Muscle of leg (tissue), 9 donors: Measurements from ENCODE around the gene CNTNAP1. TPM values are rescaled to one million over a fixed set of nuclear protein-coding genes. Genes with fewer than 3 reads are reported as not detected.

Source experiments
- polyA plus RNA-seq, 8 donors: library from polyadenylated mRNA; unstranded; fragments of 120-200 nt; gene quantifications; one replicate each; pipeline versions ENCODE4 v1.2.1 to v1.2.3, GENCODE V29; 2013; ENCODE audit warnings: inconsistent platforms in 1 of 8, low replicate concordance in 1 of 8; ENCODE audit not compliant: insufficient read length in 8 of 8, insufficient read depth in 1 of 8
- total RNA-seq: library from RNA; stranded (reverse); fragments of 120-200 nt; gene quantifications from one replicate; pipeline ENCODE4 v1.2.4, GENCODE V29; 2013

CNTNAP1 gene
- total and polyA plus RNA-seq, 9 donors: 8.1 to 15.7 (median 13.0) TPM

Other genes starting within 250 kb of the CNTNAP1 start
- 18.5 TPM for gene ATP6V0A1, start 223.7 kb upstream of the CNTNAP1 start, total RNA-seq
- 10 to 100 TPM; 16.7 to 36.4 (median 23.8) TPM for gene ATP6V0A1, start 223.7 kb upstream of the CNTNAP1 start, polyA plus RNA-seq
- 17.1 TPM for gene NAGLU, start 146.3 kb upstream of the CNTNAP1 start, total RNA-seq
- 10 to 100 TPM; 15.4 to 24.1 (median 20.8) TPM for gene NAGLU, start 146.3 kb upstream of the CNTNAP1 start, polyA plus RNA-seq
- 1.9 TPM for gene HSD17B1, start 129.6 kb upstream of the CNTNAP1 start, total RNA-seq
- gene HSD17B1, start 129.6 kb upstream of the CNTNAP1 start, polyA plus RNA-seq: 1 to 10 TPM; 2.2 to 3.2 (median 2.6) TPM
- gene COASY, start 120.4 kb upstream of the CNTNAP1 start, total RNA-seq: 13.0 TPM
- gene COASY, start 120.4 kb upstream of the CNTNAP1 start, polyA plus RNA-seq: 10 to 100 TPM; 25.5 to 33.5 (median 28.7) TPM
- 16.6 TPM for gene MLX, start 115.4 kb upstream of the CNTNAP1 start, total RNA-seq
- 10 to 100 TPM; 31.5 to 39.6 (median 35.5) TPM for gene MLX, start 115.4 kb upstream of the CNTNAP1 start, polyA plus RNA-seq
- 5.4 TPM for gene PSMC3IP, start 104.8 kb upstream of the CNTNAP1 start, total RNA-seq
- gene PSMC3IP, start 104.8 kb upstream of the CNTNAP1 start, polyA plus RNA-seq: 10 to 100 TPM; 10.5 to 13.5 (median 11.9) TPM
- gene RETREG3, start 73.2 kb upstream of the CNTNAP1 start, total RNA-seq: 39.1 TPM
- gene RETREG3, start 73.2 kb upstream of the CNTNAP1 start, polyA plus RNA-seq: 10 to 100 TPM; 27.6 to 36.1 (median 30.7) TPM
- gene TUBG1, start 72.8 kb upstream of the CNTNAP1 start, total RNA-seq: 22.2 TPM
- 10 to 100 TPM; 30.7 to 43.5 (median 38.2) TPM for gene TUBG1, start 72.8 kb upstream of the CNTNAP1 start, polyA plus RNA-seq
- 8.7 TPM for gene TUBG2, start 23.2 kb upstream of the CNTNAP1 start, total RNA-seq
- 10 to 100 TPM in 7 of 8 donors, 1 to 10 TPM in 1; 10.0 to 19.2 (median 14.1) TPM for gene TUBG2, start 23.2 kb upstream of the CNTNAP1 start, polyA plus RNA-seq
- gene PLEKHH3, start 5.5 kb upstream of the CNTNAP1 start, total RNA-seq: 44.1 TPM
- 10 to 100 TPM; 27.2 to 57.5 (median 40.6) TPM for gene PLEKHH3, start 5.5 kb upstream of the CNTNAP1 start, polyA plus RNA-seq
- gene CCR10, start 688 bp upstream of the CNTNAP1 start, total RNA-seq: 1.0 TPM
- 1 to 10 TPM; 1.2 to 2.9 (median 1.5) TPM for gene CCR10, start 688 bp upstream of the CNTNAP1 start, polyA plus RNA-seq
- gene EZH1, start 62.5 kb downstream of the CNTNAP1 start, total RNA-seq: 20.4 TPM
- gene EZH1, start 62.5 kb downstream of the CNTNAP1 start, polyA plus RNA-seq: 10 to 100 TPM; 15.6 to 21.8 (median 18.0) TPM
- gene RAMP2, start 78.7 kb downstream of the CNTNAP1 start, total RNA-seq: 35.9 TPM
- 10 to 100 TPM; 56.8 to 87.2 (median 73.2) TPM for gene RAMP2, start 78.7 kb downstream of the CNTNAP1 start, polyA plus RNA-seq
- gene VPS25, start 90.9 kb downstream of the CNTNAP1 start, total RNA-seq: 41.0 TPM
- gene VPS25, start 90.9 kb downstream of the CNTNAP1 start, polyA plus RNA-seq: 10 to 100 TPM; 28.7 to 40.0 (median 32.6) TPM
- gene WNK4, start 98.1 kb downstream of the CNTNAP1 start, total RNA-seq: 0.09 TPM
- 1 to 10 TPM in 3 of 8 donors, under 1 TPM in 5; 0.20 to 1.2 (median 0.67) TPM for gene WNK4, start 98.1 kb downstream of the CNTNAP1 start, polyA plus RNA-seq
- 84.1 TPM for gene COA3, start 116.2 kb downstream of the CNTNAP1 start, total RNA-seq
- 10 to 100 TPM; 53.6 to 63.9 (median 59.5) TPM for gene COA3, start 116.2 kb downstream of the CNTNAP1 start, polyA plus RNA-seq
- 0.04 TPM for gene CNTD1, start 116.3 kb downstream of the CNTNAP1 start, total RNA-seq
- gene CNTD1, start 116.3 kb downstream of the CNTNAP1 start, polyA plus RNA-seq: 1 to 10 TPM in 3 of 8 donors, under 1 TPM in 5; 0.37 to 1.6 (median 0.81) TPM
- gene BECN1, start 141.8 kb downstream of the CNTNAP1 start, total RNA-seq: 37.7 TPM
- 10 to 100 TPM; 39.8 to 53.5 (median 45.1) TPM for gene BECN1, start 141.8 kb downstream of the CNTNAP1 start, polyA plus RNA-seq
- 26.1 TPM for gene PSME3, start 150.9 kb downstream of the CNTNAP1 start, total RNA-seq
- 10 to 100 TPM; 46.2 to 67.9 (median 55.3) TPM for gene PSME3, start 150.9 kb downstream of the CNTNAP1 start, polyA plus RNA-seq
- 0.66 TPM for gene AOC2, start 162.0 kb downstream of the CNTNAP1 start, total RNA-seq
- gene AOC2, start 162.0 kb downstream of the CNTNAP1 start, polyA plus RNA-seq: 1 to 10 TPM in 1 of 8 donors, under 1 TPM in 7; 0.41 to 1.2 (median 0.84) TPM
- gene AOC3, start 168.7 kb downstream of the CNTNAP1 start, total RNA-seq: 6.9 TPM
- 10 to 100 TPM; 11.7 to 23.6 (median 18.2) TPM for gene AOC3, start 168.7 kb downstream of the CNTNAP1 start, polyA plus RNA-seq
- gene G6PC1, start 218.3 kb downstream of the CNTNAP1 start, total RNA-seq: not detected
- under 1 TPM in 3 of 8 donors, not detected in 5; 0.08 to 0.43 (median 0.26) TPM for gene G6PC1, start 218.3 kb downstream of the CNTNAP1 start, polyA plus RNA-seq